Fibroblast of lung (primary cell): ENCODE results near the gene CEP20.

Source experiments
- CTCF ChIP-seq, 2 donors: IDR thresholded peaks in 1 of 2; conservative IDR thresholded peaks in 1 of 2; 1 replicate in 1 of 2; 2 replicates in 1 of 2; pipeline ENCODE4 v1.5.1; 2011 to 2012; ENCODE audit warnings: low read length in 2 of 2, control low read depth in 1 of 2, inconsistent platforms in 1 of 2, low read depth in 1 of 2, mild to moderate bottlenecking in 1 of 2
- EZH2 ChIP-seq: IDR thresholded peaks from 2 replicates; pipeline ENCODE4 v1.5.1; 2012; ENCODE audit warnings: low read length, control low read depth, mild to moderate bottlenecking; ENCODE audit errors: missing control alignments

GRCh38 chr16:15906439-15906838, 18.0 kb upstream of the CEP20 start:
- no peak for TF ChIP-seq CTCF (conservative IDR thresholded peaks at IDR 0.05 in 1 of 2, IDR thresholded peaks at IDR 0.05 in 1 of 2; ENCODE audit: low read depth in 1 of 2, low read length in 2 of 2)
- TF ChIP-seq EZH2 = no peak
